PC-3 (cell line): ENCODE results near the gene ZNF281. TPM values are rescaled to one million over a fixed set of nuclear protein-coding genes. Genes with fewer than 3 reads are reported as not detected.

Source experiments
- ATAC-seq: fragments of 200-7000 bp; cut with Tn5 transposase; 2 replicates; pipeline ENCODE4 v1.9.1; 2020; ENCODE audit warnings: mild to moderate bottlenecking, moderate library complexity
- BruUV-seq: library from RNA; stranded (reverse); fragments of 400-500 nt; replicated peaks from 2 replicates; lab custom pipeline; 2021; lab: Mats Ljungman, UMichigan
- CTCF ChIA-PET: fragments of 300-600 bp; sonication (Branson Sonifier 250); formaldehyde crosslinking; loops from one replicate; lab custom pipeline; 2022; ENCODE audit warnings: antibody characterized with exemption; lab: Charles Lee
- POLR2A ChIA-PET: fragments of 300-600 bp; sonication (Branson Sonifier 250); formaldehyde crosslinking; loops from one replicate; lab custom pipeline; 2022; ENCODE audit warnings: antibody characterized with exemption; ENCODE audit not compliant: unreplicated experiment; lab: Charles Lee
- DNase-seq: peaks from one replicate; pipeline ENCODE4 v3.0.0-alpha.2; 2015
- H2AFZ ChIP-seq: fragments of 300-600 bp; sonication (generic); 2 replicates; pipeline ENCODE4 v1.6.0; 2016; ENCODE audit warnings: antibody characterized with exemption, low read length
- H3F3A ChIP-seq: fragments of 300-600 bp; sonication (generic); one replicate; pipeline ENCODE4 v1.6.0; 2017; ENCODE audit warnings: antibody characterized with exemption, low read length, control low read depth, mild to moderate bottlenecking; ENCODE audit not compliant: unreplicated experiment
- H3K27ac ChIP-seq: fragments of 300-600 bp; sonication (generic); 2 replicates; pipeline ENCODE4 v1.5.1; 2016; ENCODE audit warnings: mild to moderate bottlenecking, low read length
- H3K27me3 ChIP-seq: fragments of 300-600 bp; sonication (generic); 2 replicates; pipeline ENCODE4 v1.6.1; 2016; ENCODE audit warnings: low read length, mixed read lengths
- H3K36me3 ChIP-seq: fragments of 300-600 bp; sonication (generic); 2 replicates; pipeline ENCODE4 v1.6.1; 2016; ENCODE audit warnings: low read depth, mixed run types, low read length, mixed read lengths
- H3K4me1 ChIP-seq: fragments of 300-600 bp; sonication (generic); 2 replicates; pipeline ENCODE4 v1.5.1; 2016; ENCODE audit warnings: low read length; ENCODE audit not compliant: insufficient read depth
- H3K4me2 ChIP-seq: fragments of 300-600 bp; sonication (generic); 2 replicates; pipeline ENCODE4 v1.6.0; 2016; ENCODE audit warnings: low read length
- H3K4me3 ChIP-seq: fragments of 300-600 bp; sonication (generic); 2 replicates; pipeline ENCODE4 v1.5.1; 2016; ENCODE audit warnings: mild to moderate bottlenecking, low read length, mixed read lengths
- H3K79me2 ChIP-seq: fragments of 300-600 bp; sonication (generic); 2 replicates; pipeline ENCODE4 v1.6.1; 2017; ENCODE audit warnings: low read length, mixed read lengths
- H3K9ac ChIP-seq: fragments of 300-600 bp; sonication (generic); 2 replicates; pipeline ENCODE4 v1.6.0; 2016; ENCODE audit warnings: mild to moderate bottlenecking, low read length
- H3K9me2 ChIP-seq: fragments of 300-600 bp; sonication (generic); replicated peaks from 2 replicates; pipeline ENCODE4 v1.6.1; 2016; ENCODE audit warnings: mixed run types, low read length, mixed read lengths
- H3K9me3 ChIP-seq: fragments of 300-600 bp; sonication (generic); 2 replicates; pipeline ENCODE4 v1.6.1; 2016; ENCODE audit warnings: low read length, mixed read lengths
- H4K20me1 ChIP-seq: fragments of 300-600 bp; sonication (generic); 2 replicates; pipeline ENCODE4 v1.6.1; 2016; ENCODE audit warnings: low read length, mixed read lengths
- CTCF ChIP-seq: fragments of 300-600 bp; sonication (generic); conservative IDR thresholded peaks from 2 replicates; pipeline ENCODE4 v1.5.1; 2017; ENCODE audit warnings: antibody characterized with exemption, low read depth, mild to moderate bottlenecking, low read length
- EZH2 ChIP-seq: fragments of 300-600 bp; sonication (generic); IDR thresholded peaks from one replicate; pipeline ENCODE4 v1.6.1; 2017; ENCODE audit warnings: antibody characterized with exemption, mild to moderate bottlenecking, low read length; ENCODE audit not compliant: unreplicated experiment
- EZH2phosphoT487 ChIP-seq: fragments of 300-600 bp; sonication (generic); IDR thresholded peaks from 2 replicates; pipeline ENCODE4 v1.6.1; 2018; ENCODE audit warnings: mild to moderate bottlenecking, antibody characterized with exemption, low read length, borderline replicate concordance
- intact Hi-C: fragments of 100-400 bp; cut with micrococcal nuclease; formaldehyde crosslinking; loops from 2 replicates; pipeline ENCODE4 v1.9.0; 2023
- total RNA-seq: library from RNA; depleted of rRNA; stranded (reverse); fragments of >200 nt; gene quantifications from 2 replicates; pipeline ENCODE4 v1.2.3, GENCODE V29; 2014

The ZNF281 gene
- total RNA-seq, 1 experiment from 2014 or later, result 26.6 TPM

GRCh38 chr1:200369706-200370105 is 40.1 kb downstream of the ZNF281 start:
- DNase-seq (peak; percentile 73), ATAC-seq (peak; percentile 9)
- H3K4me1 ChIP-seq, result peaks cover 67% of the 10 kb centered on the region
- H3F3A ChIP-seq, result peaks cover 8% of the 10 kb centered on the region
- H3K4me3 ChIP-seq, result no peak overlapping the region
- H3K27me3 ChIP-seq, result no peaks in the 10 kb centered on the region
- no peak for TF ChIP-seq EZH2phosphoT487
- TF ChIP-seq CTCF, result no peak
- no peak for TF ChIP-seq EZH2
- H3K9me3 ChIP-seq, result no peaks in the 10 kb centered on the region
- peak overlapping the region; percentile 10 for H3K27ac ChIP-seq
- ChIA-PET POLR2A (interaction anchor here (0.7 to 1.0 kb wide), 2 partner anchors 17 to 35 kb away, joined by 3 to 9 read pairs; no protein-coding TSS in a partner anchor), CTCF (interaction anchor here (1.0 kb wide), 1 partner anchor 119 kb away, joined by 4 read pairs; no protein-coding TSS in a partner anchor)
- H3K36me3 ChIP-seq, result no peaks in the 10 kb centered on the region
- no peaks in the 10 kb centered on the region for H4K20me1 ChIP-seq
- no peak overlapping the region for H3K9ac ChIP-seq
- no TSS peak for BruUV-seq
- no peak overlapping the region for H2AFZ ChIP-seq
- no peaks in the 10 kb centered on the region for H3K79me2 ChIP-seq
- intact Hi-C loops, result no loop called here
- H3K4me2 ChIP-seq, result peak overlapping the region; percentile 34
- H3K9me2 ChIP-seq, result no peaks in the 10 kb centered on the region

- intact Hi-C loops, result no loop called here
- DNase-seq (no peak), ATAC-seq (no peak)
- H3K4me1 ChIP-seq, result peaks cover 67% of the 10 kb centered on the region
- no peaks in the 10 kb centered on the region for H3K27me3 ChIP-seq
- no peak overlapping the region for H2AFZ ChIP-seq
- ChIA-PET POLR2A (interaction anchor here (0.7 to 1.0 kb wide), 2 partner anchors 17 to 36 kb away, joined by 3 to 9 read pairs; no protein-coding TSS in a partner anchor), CTCF (interaction anchor here (1.0 kb wide), 1 partner anchor 119 kb away, joined by 4 read pairs; no protein-coding TSS in a partner anchor)
- H3K79me2 ChIP-seq, result no peaks in the 10 kb centered on the region
- TF ChIP-seq CTCF (no peak), EZH2phosphoT487 (no peak), EZH2 (no peak)
- H3K4me3 ChIP-seq, result no peak overlapping the region
- H3K36me3 ChIP-seq, result no peaks in the 10 kb centered on the region
- H3K27ac ChIP-seq, result peak overlapping the region; percentile 6
- H4K20me1 ChIP-seq, result no peaks in the 10 kb centered on the region
- no peaks in the 10 kb centered on the region for H3K9me3 ChIP-seq
- peaks cover 8% of the 10 kb centered on the region for H3F3A ChIP-seq
- H3K9ac ChIP-seq, result no peak overlapping the region
- H3K9me2 ChIP-seq, result no peaks in the 10 kb centered on the region
- peak overlapping the region; percentile 34 for H3K4me2 ChIP-seq
- BruUV-seq, result no TSS peak
These were observed 40.7 kb downstream of the ZNF281 start for GRCh38 chr1:200369131-200369530.

GRCh38 chr1:200368556-200368955 is 41.3 kb downstream of the ZNF281 start:
- DNase-seq, result no peak
- H3K4me1 ChIP-seq, result peaks cover 67% of the 10 kb centered on the region
- ATAC-seq, result no peak
- ChIA-PET POLR2A (interaction anchor here (0.6 kb wide), 1 partner anchor 17 kb away, joined by 32 read pairs; no protein-coding TSS in a partner anchor), CTCF (no interaction called here)
- H3K9me3 ChIP-seq, result no peaks in the 10 kb centered on the region
- TF ChIP-seq EZH2phosphoT487 (no peak), EZH2 (no peak), CTCF (no peak)
- H2AFZ ChIP-seq, result no peak overlapping the region
- H3K9ac ChIP-seq, result no peak overlapping the region
- H4K20me1 ChIP-seq, result no peaks in the 10 kb centered on the region
- no peaks in the 10 kb centered on the region for H3K27me3 ChIP-seq
- H3K36me3 ChIP-seq, result no peaks in the 10 kb centered on the region
- BruUV-seq, result no TSS peak
- no peaks in the 10 kb centered on the region for H3K79me2 ChIP-seq
- no peaks in the 10 kb centered on the region for H3K9me2 ChIP-seq
- intact Hi-C loops, result no loop called here
- H3K27ac ChIP-seq, result no peak overlapping the region
- H3F3A ChIP-seq, result peaks cover 8% of the 10 kb centered on the region
- no peak overlapping the region for H3K4me3 ChIP-seq
- no peak overlapping the region for H3K4me2 ChIP-seq
